WTC11 (cell line): ENCODE data around the gene CISH. TPM values are rescaled to one million over a fixed set of nuclear protein-coding genes. Genes with fewer than 3 reads are reported as not detected.

Experiments used
- ATAC-seq: fragments of 200-7000 bp; cut with Tn5 transposase; 2 replicates; pipeline ENCODE4 v1.10.0; 2021; ENCODE audit warnings: mild to moderate bottlenecking, moderate library complexity
- CTCF ChIA-PET: fragments of 300-600 bp; sonication (Branson Sonifier 250); formaldehyde crosslinking; loops from one replicate; lab custom pipeline; 2021; ENCODE audit warnings: antibody characterized with exemption; lab: Charles Lee
- POLR2A ChIA-PET: fragments of 350-600 bp; sonication (Branson Sonifier 250); formaldehyde crosslinking; loops from one replicate; lab custom pipeline; 2021; ENCODE audit warnings: antibody characterized with exemption; lab: Charles Lee
- DNase-seq: peaks from one replicate; pipeline ENCODE4 v3.0.0; 2021; ENCODE audit warnings: low spot score
- H3K27ac Mint-ChIP-seq: 2 replicates; pipeline ENCODE4 v1.8.0; 2021; ENCODE audit warnings: mixed read lengths
- H3K27me3 Mint-ChIP-seq: 2 replicates; pipeline ENCODE4 v1.8.0; 2021; ENCODE audit warnings: low read depth, mild to moderate bottlenecking, moderate library complexity, mixed read lengths
- H3K36me3 Mint-ChIP-seq: 2 replicates; pipeline ENCODE4 v1.8.0; 2021; ENCODE audit warnings: mixed read lengths
- H3K4me1 Mint-ChIP-seq: 2 replicates; pipeline ENCODE4 v1.8.0; 2022; ENCODE audit warnings: mixed read lengths
- H3K4me3 Mint-ChIP-seq: 2 replicates; pipeline ENCODE4 v1.8.0; 2021; ENCODE audit warnings: mild to moderate bottlenecking, moderate library complexity, mixed read lengths
- H3K9me3 Mint-ChIP-seq: 2 replicates; pipeline ENCODE4 v1.8.0; 2021; ENCODE audit warnings: mixed read lengths
- CREM ChIP-seq: sonication (generic); formaldehyde crosslinking; IDR thresholded peaks from 2 replicates; pipeline ENCODE4 v1.8.1; 2022; ENCODE audit warnings: mild to moderate bottlenecking, missing genetic modification reagents, moderate library complexity
- EMX1 ChIP-seq: fragments of 250-450 bp; sonication (Bioruptor Pico); IDR thresholded peaks from 2 replicates; pipeline ENCODE4 v1.8.0; 2021; ENCODE audit warnings: mild to moderate bottlenecking
- ETV6 ChIP-seq: sonication (generic); formaldehyde crosslinking; IDR thresholded peaks from 2 replicates; pipeline ENCODE4 v1.8.1; 2022; ENCODE audit warnings: mild to moderate bottlenecking, missing genetic modification reagents
- FOXK1 ChIP-seq: sonication (generic); formaldehyde crosslinking; IDR thresholded peaks from 2 replicates; pipeline ENCODE4 v1.8.0; 2022; ENCODE audit warnings: mild to moderate bottlenecking, moderate library complexity, missing genetic modification reagents
- GTF2I ChIP-seq: fragments of 250-450 bp; sonication (Bioruptor Pico); conservative IDR thresholded peaks from 2 replicates; pipeline ENCODE4 v1.4.0; 2021; ENCODE audit warnings: mild to moderate bottlenecking
- HMGA2 ChIP-seq: fragments of 250-450 bp; sonication (Bioruptor Pico); IDR thresholded peaks from 2 replicates; pipeline ENCODE4 v1.4.0; 2021; ENCODE audit warnings: mild to moderate bottlenecking, moderate library complexity
- IRF2 ChIP-seq: sonication (generic); formaldehyde crosslinking; IDR thresholded peaks from 2 replicates; pipeline ENCODE4 v1.8.0; 2022; ENCODE audit warnings: low read depth, missing genetic modification reagents, borderline replicate concordance
- KAT7 ChIP-seq: sonication (generic); formaldehyde crosslinking; IDR thresholded peaks from 2 replicates; pipeline ENCODE4 v1.8.1; 2023; ENCODE audit warnings: missing genetic modification reagents, mild to moderate bottlenecking, borderline replicate concordance
- MXD4 ChIP-seq: fragments of 250-450 bp; sonication (Bioruptor Pico); IDR thresholded peaks from 2 replicates; pipeline ENCODE4 v1.8.0; 2021; ENCODE audit warnings: mild to moderate bottlenecking, moderate library complexity, borderline replicate concordance
- NFATC4 ChIP-seq: fragments of 250-450 bp; sonication (Bioruptor Pico); IDR thresholded peaks from 2 replicates; pipeline ENCODE4 v1.9.0; 2021; ENCODE audit warnings: mild to moderate bottlenecking
- TEAD4 ChIP-seq: sonication (generic); formaldehyde crosslinking; IDR thresholded peaks from 2 replicates; pipeline ENCODE4 v1.8.0; 2022; ENCODE audit warnings: mild to moderate bottlenecking, missing genetic modification reagents
- ZNF423 ChIP-seq: fragments of 250-450 bp; sonication (Bioruptor Pico); IDR thresholded peaks from 2 replicates; pipeline ENCODE4 v2.1.2; 2022; ENCODE audit warnings: mild to moderate bottlenecking, moderate library complexity
- ZNF671 ChIP-seq: fragments of 250-450 bp; sonication (Bioruptor Pico); IDR thresholded peaks from 2 replicates; pipeline ENCODE4 v1.8.0; 2021; ENCODE audit warnings: mild to moderate bottlenecking
- total RNA-seq: library from RNA; stranded (reverse); gene quantifications from 3 replicates; pipeline ENCODE4 v1.2.3, GENCODE V29; 2021
- TF ChIP-seq, protein P1 (sequence below): sonication (generic); formaldehyde crosslinking; IDR thresholded peaks from 2 replicates; pipeline ENCODE4 v1.8.0; 2023; ENCODE audit warnings: missing genetic modification reagents
- TF ChIP-seq, protein P2 (sequence below): sonication (generic); formaldehyde crosslinking; IDR thresholded peaks from 2 replicates; pipeline ENCODE4 v1.8.0; 2022; ENCODE audit warnings: missing genetic modification reagents
- TF ChIP-seq, protein P3 (sequence below): fragments of 250-450 bp; sonication (Bioruptor Pico); IDR thresholded peaks from 2 replicates; pipeline ENCODE4 v1.9.0; 2021; ENCODE audit warnings: mild to moderate bottlenecking
- TF ChIP-seq, protein P4 (sequence below): fragments of 250-450 bp; sonication (Bioruptor Pico); conservative IDR thresholded peaks from 2 replicates; pipeline ENCODE4 v1.9.0; 2021; ENCODE audit warnings: mild to moderate bottlenecking
- TF ChIP-seq, protein P5 (sequence below): sonication (generic); formaldehyde crosslinking; IDR thresholded peaks from 2 replicates; pipeline ENCODE4 v1.8.0; 2023; ENCODE audit warnings: mild to moderate bottlenecking, missing genetic modification reagents
- TF ChIP-seq, protein P6 (sequence below): sonication (generic); formaldehyde crosslinking; IDR thresholded peaks from 2 replicates; pipeline ENCODE4 v1.8.1; 2023; ENCODE audit warnings: mild to moderate bottlenecking, missing genetic modification reagents, moderate library complexity
- TF ChIP-seq, protein P7 (sequence below): sonication (generic); formaldehyde crosslinking; IDR thresholded peaks from 2 replicates; pipeline ENCODE4 v1.8.0; 2022; ENCODE audit warnings: mild to moderate bottlenecking, missing genetic modification reagents

Gene CISH
- total RNA-seq, 1 experiment from 2014 or later, result 2.4 TPM

DNA sequence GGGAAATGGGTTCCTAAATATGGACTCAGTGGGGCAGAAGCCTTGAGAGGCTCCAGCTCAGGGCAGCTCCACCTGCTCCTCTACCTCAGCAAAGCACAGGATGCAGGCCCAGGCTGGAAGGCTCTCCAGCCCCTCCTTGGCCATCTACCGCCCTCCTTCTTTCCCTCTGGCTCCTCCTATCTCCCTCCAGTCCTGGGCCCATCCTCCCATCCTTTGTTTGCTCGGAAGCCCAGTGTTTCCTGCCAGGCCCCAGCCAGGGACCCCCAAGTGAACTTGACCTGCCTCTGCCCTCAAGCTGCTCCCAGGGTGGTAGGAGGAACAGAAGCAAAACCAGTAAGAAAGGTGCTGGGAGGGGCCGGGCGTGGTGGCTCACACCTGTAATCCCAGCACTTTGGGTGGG, 25.4 kb upstream of the CISH start:
- POLR2A ChIA-PET, result interaction anchor here (1.5 kb wide), 1 partner anchor 9 kb away, joined by 4 read pairs; no protein-coding TSS in a partner anchor
- ATAC-seq (peak; percentile 96), DNase-seq (peak; percentile 49)
- Mint-ChIP-seq H3K27ac (peak overlapping the region; percentile 71; the same call in 1 of the 2 replicates), H3K4me3 (no peak overlapping the region), H3K27me3 (no peaks in the 10 kb centered on the region), H3K4me1 (peaks cover 33% of the 10 kb centered on the region), H3K36me3 (peaks cover 6% of the 10 kb centered on the region), H3K9me3 (no peaks in the 10 kb centered on the region)
- CTCF ChIA-PET, result interaction anchor here (0.6 to 3.5 kb wide), 7 partner anchors 9 to 33 kb away, joined by 3 to 16 read pairs (median 6); partner anchors contain the start of genes CISH and MAPKAPK3
- no peak for TF ChIP-seq HMGA2 (CRISPR knock-in tag)
- TF ChIP-seq MXD4 (CRISPR knock-in tag), result no peak
- TF ChIP-seq FOXK1 (CRISPR knock-in tag), result 0 out of 2 replicates have a peak, but pooled peaks have one; percentile 20
- no peak for TF ChIP-seq GTF2I
- no peak for TF ChIP-seq CREM (CRISPR knock-in tag)
- no peak for TF ChIP-seq NFATC4 (CRISPR knock-in tag)
- TF ChIP-seq, protein P1, sequence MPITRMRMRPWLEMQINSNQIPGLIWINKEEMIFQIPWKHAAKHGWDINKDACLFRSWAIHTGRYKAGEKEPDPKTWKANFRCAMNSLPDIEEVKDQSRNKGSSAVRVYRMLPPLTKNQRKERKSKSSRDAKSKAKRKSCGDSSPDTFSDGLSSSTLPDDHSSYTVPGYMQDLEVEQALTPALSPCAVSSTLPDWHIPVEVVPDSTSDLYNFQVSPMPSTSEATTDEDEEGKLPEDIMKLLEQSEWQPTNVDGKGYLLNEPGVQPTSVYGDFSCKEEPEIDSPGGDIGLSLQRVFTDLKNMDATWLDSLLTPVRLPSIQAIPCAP (CRISPR knock-in tag), result no peak
- TF ChIP-seq, protein P2, sequence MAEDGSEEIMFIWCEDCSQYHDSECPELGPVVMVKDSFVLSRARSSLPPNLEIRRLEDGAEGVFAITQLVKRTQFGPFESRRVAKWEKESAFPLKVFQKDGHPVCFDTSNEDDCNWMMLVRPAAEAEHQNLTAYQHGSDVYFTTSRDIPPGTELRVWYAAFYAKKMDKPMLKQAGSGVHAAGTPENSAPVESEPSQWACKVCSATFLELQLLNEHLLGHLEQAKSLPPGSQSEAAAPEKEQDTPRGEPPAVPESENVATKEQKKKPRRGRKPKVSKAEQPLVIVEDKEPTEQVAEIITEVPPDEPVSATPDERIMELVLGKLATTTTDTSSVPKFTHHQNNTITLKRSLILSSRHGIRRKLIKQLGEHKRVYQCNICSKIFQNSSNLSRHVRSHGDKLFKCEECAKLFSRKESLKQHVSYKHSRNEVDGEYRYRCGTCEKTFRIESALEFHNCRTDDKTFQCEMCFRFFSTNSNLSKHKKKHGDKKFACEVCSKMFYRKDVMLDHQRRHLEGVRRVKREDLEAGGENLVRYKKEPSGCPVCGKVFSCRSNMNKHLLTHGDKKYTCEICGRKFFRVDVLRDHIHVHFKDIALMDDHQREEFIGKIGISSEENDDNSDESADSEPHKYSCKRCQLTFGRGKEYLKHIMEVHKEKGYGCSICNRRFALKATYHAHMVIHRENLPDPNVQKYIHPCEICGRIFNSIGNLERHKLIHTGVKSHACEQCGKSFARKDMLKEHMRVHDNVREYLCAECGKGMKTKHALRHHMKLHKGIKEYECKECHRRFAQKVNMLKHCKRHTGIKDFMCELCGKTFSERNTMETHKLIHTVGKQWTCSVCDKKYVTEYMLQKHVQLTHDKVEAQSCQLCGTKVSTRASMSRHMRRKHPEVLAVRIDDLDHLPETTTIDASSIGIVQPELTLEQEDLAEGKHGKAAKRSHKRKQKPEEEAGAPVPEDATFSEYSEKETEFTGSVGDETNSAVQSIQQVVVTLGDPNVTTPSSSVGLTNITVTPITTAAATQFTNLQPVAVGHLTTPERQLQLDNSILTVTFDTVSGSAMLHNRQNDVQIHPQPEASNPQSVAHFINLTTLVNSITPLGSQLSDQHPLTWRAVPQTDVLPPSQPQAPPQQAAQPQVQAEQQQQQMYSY (CRISPR knock-in tag), result peak; percentile 13; the same call in 1 of the 2 replicates
- TF ChIP-seq, protein P3, sequence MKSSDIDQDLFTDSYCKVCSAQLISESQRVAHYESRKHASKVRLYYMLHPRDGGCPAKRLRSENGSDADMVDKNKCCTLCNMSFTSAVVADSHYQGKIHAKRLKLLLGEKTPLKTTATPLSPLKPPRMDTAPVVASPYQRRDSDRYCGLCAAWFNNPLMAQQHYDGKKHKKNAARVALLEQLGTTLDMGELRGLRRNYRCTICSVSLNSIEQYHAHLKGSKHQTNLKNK, result no peak
- TF ChIP-seq ETV6 (CRISPR knock-in tag), result no peak
- TF ChIP-seq EMX1, result no peak
- TF ChIP-seq, protein P4, sequence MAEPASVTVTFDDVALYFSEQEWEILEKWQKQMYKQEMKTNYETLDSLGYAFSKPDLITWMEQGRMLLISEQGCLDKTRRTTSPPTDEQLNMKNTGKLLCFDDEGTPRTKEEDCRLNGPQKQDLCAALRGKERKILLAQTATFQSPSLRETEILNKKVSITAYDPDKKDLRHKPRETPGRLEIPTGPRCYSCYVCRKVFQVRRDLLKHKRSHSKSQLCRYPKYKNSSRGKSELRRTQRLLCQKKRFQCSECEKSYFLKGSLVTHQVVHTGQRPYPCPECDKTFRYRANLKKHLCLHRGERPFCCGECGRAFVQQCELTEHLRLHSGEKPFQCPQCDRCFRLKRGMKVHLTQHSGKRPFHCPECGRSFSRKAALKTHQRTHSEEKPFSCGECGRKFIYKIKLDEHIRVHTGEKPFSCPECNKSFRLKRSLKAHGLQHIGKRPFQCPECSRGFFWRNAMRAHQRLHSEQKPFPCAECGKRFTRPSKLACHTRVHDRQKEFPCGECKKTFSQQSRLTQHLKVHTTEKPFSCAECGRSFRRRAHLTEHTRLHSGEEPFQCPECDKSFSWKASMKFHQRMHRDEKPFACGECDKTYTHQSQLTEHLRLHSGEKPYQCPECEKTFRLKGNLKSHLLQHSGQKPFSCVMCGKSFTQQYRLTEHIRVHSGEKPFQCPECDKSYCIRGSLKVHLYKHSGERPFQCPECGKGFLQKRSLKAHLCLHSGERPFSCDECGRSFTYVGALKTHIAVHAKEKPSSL (CRISPR knock-in tag), result no peak
- TF ChIP-seq KAT7 (CRISPR knock-in tag), result no peak

DNA sequence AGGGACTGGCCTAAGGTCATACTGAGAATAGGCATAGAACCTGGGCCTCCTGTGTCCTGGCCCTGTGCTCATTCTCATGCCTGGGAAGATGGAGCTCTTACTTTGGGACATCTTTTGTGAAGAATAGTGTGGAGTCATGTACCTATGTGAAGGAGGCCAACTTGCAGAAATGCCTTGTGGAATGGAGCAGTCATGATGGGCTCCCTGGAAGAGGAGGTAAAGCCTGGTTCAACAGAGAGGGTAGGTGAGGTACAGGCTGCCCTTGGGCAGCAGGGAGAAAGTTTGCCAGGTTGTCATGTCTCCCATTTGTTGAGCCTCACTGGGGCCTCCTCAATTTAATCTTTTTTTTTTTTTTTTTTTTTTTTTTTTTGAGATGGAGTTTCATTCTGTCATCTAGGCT, 23.5 kb upstream of the CISH start:
- Mint-ChIP-seq H3K27ac (0 out of 2 replicates have a peak overlapping the region, but pooled peaks have one; percentile 15), H3K4me3 (no peak overlapping the region), H3K4me1 (peaks cover 23% of the 10 kb centered on the region), H3K27me3 (no peaks in the 10 kb centered on the region), H3K9me3 (no peaks in the 10 kb centered on the region), H3K36me3 (no peaks in the 10 kb centered on the region)
- CTCF ChIA-PET, result interaction anchor here (1.2 kb wide), 1 partner anchor 18 kb away, joined by 5 read pairs; no protein-coding TSS in a partner anchor
- no peak for DNase-seq
- ATAC-seq, result no peak
- POLR2A ChIA-PET, result no interaction called here
- TF ChIP-seq ZNF423 (CRISPR knock-in tag), result no peak
- TF ChIP-seq TEAD4 (CRISPR knock-in tag), result no peak
- no peak for TF ChIP-seq ZNF671 (CRISPR knock-in tag)
- TF ChIP-seq IRF2 (CRISPR knock-in tag), result no peak
- TF ChIP-seq, protein P4 (CRISPR knock-in tag), result no peak
- TF ChIP-seq EMX1, result no peak
- TF ChIP-seq, protein P5, sequence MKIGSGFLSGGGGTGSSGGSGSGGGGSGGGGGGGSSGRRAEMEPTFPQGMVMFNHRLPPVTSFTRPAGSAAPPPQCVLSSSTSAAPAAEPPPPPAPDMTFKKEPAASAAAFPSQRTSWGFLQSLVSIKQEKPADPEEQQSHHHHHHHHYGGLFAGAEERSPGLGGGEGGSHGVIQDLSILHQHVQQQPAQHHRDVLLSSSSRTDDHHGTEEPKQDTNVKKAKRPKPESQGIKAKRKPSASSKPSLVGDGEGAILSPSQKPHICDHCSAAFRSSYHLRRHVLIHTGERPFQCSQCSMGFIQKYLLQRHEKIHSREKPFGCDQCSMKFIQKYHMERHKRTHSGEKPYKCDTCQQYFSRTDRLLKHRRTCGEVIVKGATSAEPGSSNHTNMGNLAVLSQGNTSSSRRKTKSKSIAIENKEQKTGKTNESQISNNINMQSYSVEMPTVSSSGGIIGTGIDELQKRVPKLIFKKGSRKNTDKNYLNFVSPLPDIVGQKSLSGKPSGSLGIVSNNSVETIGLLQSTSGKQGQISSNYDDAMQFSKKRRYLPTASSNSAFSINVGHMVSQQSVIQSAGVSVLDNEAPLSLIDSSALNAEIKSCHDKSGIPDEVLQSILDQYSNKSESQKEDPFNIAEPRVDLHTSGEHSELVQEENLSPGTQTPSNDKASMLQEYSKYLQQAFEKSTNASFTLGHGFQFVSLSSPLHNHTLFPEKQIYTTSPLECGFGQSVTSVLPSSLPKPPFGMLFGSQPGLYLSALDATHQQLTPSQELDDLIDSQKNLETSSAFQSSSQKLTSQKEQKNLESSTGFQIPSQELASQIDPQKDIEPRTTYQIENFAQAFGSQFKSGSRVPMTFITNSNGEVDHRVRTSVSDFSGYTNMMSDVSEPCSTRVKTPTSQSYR, result no peak
- TF ChIP-seq, protein P6, sequence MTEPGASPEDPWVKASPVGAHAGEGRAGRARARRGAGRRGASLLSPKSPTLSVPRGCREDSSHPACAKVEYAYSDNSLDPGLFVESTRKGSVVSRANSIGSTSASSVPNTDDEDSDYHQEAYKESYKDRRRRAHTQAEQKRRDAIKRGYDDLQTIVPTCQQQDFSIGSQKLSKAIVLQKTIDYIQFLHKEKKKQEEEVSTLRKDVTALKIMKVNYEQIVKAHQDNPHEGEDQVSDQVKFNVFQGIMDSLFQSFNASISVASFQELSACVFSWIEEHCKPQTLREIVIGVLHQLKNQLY (CRISPR knock-in tag), result no peak
- TF ChIP-seq, protein P7, sequence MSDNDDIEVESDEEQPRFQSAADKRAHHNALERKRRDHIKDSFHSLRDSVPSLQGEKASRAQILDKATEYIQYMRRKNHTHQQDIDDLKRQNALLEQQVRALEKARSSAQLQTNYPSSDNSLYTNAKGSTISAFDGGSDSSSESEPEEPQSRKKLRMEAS, result no peak
